Measurements from ENCODE around the gene SSUH2. TPM values are rescaled to one million over a fixed set of nuclear protein-coding genes. Genes with fewer than 3 reads are reported as not detected.

The SSUH2 gene
- total and polyA plus RNA-seq, 12 donors, result 0.12 to 1.3 (median 0.61) TPM; not detected in 3

DNA sequence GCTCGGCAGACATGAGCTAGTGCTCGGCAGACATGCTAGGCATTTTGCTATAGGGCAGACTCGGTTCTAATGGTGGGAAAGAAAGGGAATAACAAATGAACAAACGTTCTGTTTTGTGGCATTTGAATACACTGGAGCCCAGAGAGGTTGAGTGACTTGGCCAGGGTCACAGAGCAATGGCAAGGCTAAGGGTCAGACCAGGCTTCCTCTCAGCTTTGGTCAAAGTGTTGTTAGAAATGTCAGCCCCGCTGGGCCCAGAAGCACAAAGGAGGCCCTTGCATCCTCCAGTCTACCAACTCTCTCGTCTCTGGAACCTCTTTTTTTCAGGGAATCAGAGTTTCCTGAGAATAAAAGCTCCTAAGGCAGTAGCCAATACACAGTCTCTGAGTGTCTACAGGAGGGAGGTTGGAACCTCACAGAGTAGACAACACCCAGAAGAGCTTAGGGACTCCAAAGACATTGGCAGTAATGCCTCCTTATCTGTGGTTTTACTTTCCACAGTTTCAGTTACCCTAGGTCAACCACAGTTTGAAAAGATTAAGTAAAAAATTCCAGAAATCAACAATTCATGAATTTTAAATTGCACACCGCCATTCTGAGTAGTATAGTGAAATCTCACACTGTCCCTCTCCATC lies 47.3 kb downstream of the SSUH2 start:
- Histone ChIP-seq H3K27ac (no peak overlapping the region), H3K4me3 (no peak overlapping the region), H3K4me1 (replicated peaks in 1 of 2) (no peaks in the 10 kb centered on the region), H3K27me3 (no peaks in the 10 kb centered on the region), H3K36me3 (replicated peaks in 1 of 2) (no peaks in the 10 kb centered on the region), H3K9me3 (replicated peaks in 1 of 3) (no peaks in the 10 kb centered on the region)
- peak in 1 of 7 donors; percentile 20 for DNase-seq
- TF ChIP-seq POLR2A (IDR thresholded peaks at IDR 0.05), result no peak
- TF ChIP-seq, protein P1, sequence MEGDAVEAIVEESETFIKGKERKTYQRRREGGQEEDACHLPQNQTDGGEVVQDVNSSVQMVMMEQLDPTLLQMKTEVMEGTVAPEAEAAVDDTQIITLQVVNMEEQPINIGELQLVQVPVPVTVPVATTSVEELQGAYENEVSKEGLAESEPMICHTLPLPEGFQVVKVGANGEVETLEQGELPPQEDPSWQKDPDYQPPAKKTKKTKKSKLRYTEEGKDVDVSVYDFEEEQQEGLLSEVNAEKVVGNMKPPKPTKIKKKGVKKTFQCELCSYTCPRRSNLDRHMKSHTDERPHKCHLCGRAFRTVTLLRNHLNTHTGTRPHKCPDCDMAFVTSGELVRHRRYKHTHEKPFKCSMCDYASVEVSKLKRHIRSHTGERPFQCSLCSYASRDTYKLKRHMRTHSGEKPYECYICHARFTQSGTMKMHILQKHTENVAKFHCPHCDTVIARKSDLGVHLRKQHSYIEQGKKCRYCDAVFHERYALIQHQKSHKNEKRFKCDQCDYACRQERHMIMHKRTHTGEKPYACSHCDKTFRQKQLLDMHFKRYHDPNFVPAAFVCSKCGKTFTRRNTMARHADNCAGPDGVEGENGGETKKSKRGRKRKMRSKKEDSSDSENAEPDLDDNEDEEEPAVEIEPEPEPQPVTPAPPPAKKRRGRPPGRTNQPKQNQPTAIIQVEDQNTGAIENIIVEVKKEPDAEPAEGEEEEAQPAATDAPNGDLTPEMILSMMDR (IDR thresholded peaks at IDR 0.05), result no peak
- 79 to 84% (median 83%) methylated on average over 7 of the region's 7 CpGs for WGBS, 4 donors
- intact Hi-C loops (cut with DNase I), result no loop called here

DNA sequence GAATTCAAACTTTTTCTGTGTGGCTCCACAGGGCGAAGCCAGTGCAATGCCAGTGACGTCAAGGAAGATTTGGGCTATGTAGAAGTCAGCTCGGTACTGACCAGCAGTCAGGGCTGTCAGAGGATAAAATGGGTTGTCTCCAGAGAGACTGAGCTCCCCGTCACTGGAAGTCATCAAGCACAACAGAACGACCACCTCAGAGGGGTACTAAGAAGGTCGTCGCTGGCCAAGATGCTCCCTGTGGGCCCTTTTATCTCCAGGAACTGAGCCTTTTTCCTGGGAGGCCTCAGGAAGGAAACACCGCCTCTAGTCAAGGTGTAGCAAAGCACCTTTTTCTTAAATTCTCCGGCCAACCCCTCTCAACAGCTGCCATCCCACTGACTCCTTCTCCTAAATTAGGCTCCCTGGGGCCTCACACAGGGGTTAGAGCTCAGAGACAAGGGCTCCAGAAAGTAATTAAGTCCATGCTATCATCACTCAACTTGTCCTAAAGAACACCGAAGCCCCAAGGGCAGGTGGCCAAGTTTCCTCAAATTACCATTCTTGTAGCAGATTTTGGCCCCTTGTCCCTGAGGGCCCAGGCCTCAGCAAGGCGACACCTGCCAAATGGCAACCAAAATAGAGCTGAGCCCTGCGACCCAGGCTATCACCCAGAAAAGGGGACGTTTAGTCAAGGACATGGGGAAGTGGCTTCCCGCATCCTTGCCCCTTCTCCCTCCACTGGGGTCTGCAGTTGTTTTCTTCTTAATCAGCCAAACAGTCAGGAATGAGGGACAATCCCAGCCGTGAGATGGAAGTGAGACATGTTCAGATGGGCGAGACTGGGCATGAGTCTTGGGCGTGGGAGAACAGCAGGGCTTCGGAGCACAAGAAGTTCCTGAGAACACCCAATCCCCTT lies 48.0 kb downstream of the SSUH2 start:
- intact Hi-C loops (cut with DNase I), result no loop called here
- H3K27me3 ChIP-seq, result no peaks in the 10 kb centered on the region
- H3K4me3 ChIP-seq, result no peak overlapping the region
- TF ChIP-seq POLR2A (IDR thresholded peaks at IDR 0.05), result no peak
- TF ChIP-seq, protein P1 (IDR thresholded peaks at IDR 0.05), result no peak
- no peaks in the 10 kb centered on the region for H3K36me3 ChIP-seq (replicated peaks in 1 of 2)
- H3K4me1 ChIP-seq (replicated peaks in 1 of 2), result no peaks in the 10 kb centered on the region
- 81 to 86% (median 83%) methylated on average over 18 of the region's 18 CpGs for WGBS, 4 donors
- peak in 1 of 7 donors; percentile 30 for DNase-seq
- no peak overlapping the region for H3K27ac ChIP-seq
- no peaks in the 10 kb centered on the region for H3K9me3 ChIP-seq (replicated peaks in 1 of 3)

DNA sequence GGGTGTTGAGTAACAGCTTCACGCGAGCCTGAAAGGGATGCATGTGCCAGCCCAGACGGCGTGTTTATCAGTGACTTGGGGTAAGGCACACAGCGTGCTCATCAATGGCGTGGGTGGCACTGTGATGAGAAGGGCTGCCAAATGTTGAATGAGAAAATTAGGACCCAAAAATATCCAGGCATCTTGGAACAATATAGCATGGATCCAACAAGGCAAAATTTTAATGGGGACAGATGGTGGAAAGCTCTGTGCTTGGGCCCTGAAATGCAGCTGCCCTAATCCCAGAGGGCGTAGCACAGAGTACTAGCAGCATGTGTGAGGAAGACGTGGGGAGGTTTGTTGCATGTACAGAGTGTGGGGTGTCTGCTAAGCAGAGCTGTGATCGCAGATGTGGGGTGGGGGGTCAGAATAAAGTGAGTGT lies 48.9 kb downstream of the SSUH2 start:
- Histone ChIP-seq H3K27me3 (no peaks in the 10 kb centered on the region), H3K9me3 (replicated peaks in 1 of 3) (no peaks in the 10 kb centered on the region), H3K4me1 (replicated peaks in 1 of 2) (no peaks in the 10 kb centered on the region), H3K4me3 (no peak overlapping the region), H3K36me3 (replicated peaks in 1 of 2) (no peaks in the 10 kb centered on the region), H3K27ac (no peak overlapping the region)
- DNase-seq, result peak in 1 of 7 donors; percentile 7
- TF ChIP-seq, protein P1 (IDR thresholded peaks at IDR 0.05), result no peak
- no peak for TF ChIP-seq POLR2A (IDR thresholded peaks at IDR 0.05)
- WGBS, 4 donors, result 92 to 97% (median 94%) methylated on average over 9 of the region's 9 CpGs
- intact Hi-C loops (cut with DNase I), result no loop called here

DNA sequence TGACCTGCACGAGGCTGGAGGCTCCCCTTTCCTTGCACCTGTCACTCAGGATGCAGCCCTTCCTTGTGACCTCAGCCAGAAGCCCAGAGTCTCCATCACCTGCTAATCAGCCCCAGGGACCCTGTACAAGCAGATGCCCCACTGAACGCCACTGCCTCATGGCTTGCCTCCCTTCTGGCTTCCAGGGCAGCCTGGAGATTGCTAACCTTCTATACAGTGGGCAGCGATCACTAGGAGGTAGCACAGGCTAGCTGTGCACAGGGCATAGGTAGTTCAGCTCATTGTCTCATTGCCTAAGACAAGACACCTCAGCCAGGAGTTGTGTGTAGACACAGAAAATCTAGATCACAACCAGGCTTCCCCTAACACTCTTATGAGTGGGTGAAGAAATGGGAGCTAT lies 49.3 kb downstream of the SSUH2 start:
- DNase-seq, result no peak
- TF ChIP-seq, protein P1 (IDR thresholded peaks at IDR 0.05), result no peak
- TF ChIP-seq POLR2A (IDR thresholded peaks at IDR 0.05), result no peak
- no peaks in the 10 kb centered on the region for H3K9me3 ChIP-seq (replicated peaks in 1 of 3)
- no peaks in the 10 kb centered on the region for H3K36me3 ChIP-seq (replicated peaks in 1 of 2)
- H3K27me3 ChIP-seq, result no peaks in the 10 kb centered on the region
- H3K4me3 ChIP-seq, result no peak overlapping the region
- intact Hi-C loops (cut with DNase I), result no loop called here
- no peaks in the 10 kb centered on the region for H3K4me1 ChIP-seq (replicated peaks in 1 of 2)
- WGBS, 4 donors, result 69 to 89% (median 81%) methylated on average over 1 to 3 of the region's 3 CpGs
- no peak overlapping the region for H3K27ac ChIP-seq

Data from adrenal gland (tissue), 12 donors.